Measurements from ENCODE around the gene PGAM2.

The PGAM2 gene

DNA sequence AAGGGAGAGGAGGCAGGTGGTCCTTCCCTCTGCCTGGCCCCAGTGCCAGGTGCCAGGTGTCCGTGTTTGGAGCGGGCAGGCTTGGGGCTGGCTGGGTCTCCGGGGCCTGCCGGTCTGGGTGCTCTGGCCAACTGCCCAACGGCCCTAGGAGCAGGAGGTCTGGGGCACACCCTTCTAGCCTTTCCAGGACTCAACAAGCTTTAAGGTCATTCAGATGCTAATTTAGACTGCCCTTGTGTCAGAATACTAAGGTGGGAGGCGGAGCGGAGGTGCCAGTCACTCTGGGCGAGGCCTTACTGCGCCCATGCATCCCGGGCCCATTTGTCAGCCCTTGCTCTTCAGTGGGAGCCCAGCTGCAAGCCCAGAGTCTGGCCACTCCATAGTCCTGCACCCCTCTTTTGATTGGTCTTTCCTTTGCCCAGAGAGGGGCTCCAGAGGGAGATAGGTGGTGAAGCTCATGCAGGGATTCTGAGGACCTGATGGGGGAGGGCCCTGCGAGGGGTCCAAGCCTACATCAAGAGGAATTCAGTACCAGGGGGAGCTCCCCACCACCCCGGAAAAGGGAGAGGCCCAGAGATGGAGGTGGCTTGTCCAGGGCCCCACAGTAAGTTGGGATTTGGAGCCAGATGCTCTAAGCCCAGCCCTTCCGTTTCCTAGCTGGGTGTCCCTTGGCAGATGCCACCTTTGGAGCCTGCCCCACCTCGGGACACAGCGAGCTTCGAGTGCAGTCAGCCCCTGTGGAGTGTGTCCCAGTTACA is 1.3 kb downstream of the PGAM2 start:
- DNase-seq, result no peak

GRCh38 chr7:44063547-44063893 is 1.8 kb downstream of the PGAM2 start:
- no peak for DNase-seq

DNA sequence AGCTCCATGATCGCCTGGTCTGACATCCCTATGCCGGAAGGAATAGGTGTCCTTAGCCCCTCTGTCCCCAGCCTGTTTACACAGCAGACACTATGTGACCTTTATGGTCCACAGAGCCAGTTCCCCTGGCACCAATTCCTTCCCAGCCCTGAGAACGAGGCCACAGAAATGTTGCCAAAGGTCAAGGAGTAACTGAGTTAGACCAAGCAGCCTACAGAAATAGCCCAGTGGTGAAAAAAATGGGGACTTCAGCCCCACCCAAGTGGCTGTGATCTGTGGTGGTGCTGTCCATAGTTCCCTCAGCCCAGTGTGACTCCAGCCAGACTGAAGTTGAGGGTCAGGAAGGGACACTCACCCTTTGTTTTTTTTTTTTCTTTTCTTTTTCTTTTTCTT is 2.5 kb downstream of the PGAM2 start:
- DNase-seq, result no peak

DNA sequence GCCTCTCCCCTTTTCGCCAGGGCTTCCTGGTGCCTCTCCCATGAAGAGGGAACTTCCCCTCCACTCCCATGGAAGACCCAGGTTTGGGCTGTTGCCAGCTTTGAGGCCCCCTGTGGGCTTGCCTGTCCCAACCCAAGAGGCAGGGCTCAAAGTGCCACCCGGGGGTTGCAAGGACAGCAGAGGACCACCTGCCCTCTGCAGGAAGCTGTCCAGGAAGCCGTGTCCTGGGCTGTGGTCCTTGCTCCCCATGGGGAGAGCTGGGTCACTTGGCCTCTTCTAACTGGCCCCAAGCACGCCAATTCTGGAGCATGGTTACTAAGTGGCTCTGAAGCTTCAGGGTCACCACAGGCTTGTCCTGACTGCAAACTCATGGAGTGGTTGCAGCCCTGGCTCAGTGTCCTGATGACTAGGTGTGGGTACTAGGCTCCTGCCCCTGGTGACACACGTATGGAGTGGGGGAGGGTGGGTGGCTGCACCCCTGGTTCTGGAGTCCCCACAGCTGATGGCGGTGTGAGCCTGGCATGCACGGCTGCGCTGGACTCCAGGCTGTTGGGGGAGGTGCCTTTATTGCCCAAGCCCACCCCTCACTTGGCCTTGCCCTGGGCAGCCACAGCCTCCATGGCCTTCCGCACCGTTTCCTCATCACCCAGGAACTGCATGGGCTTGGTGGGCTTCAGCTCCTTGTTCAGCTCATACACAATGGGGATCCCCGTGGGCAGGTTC is 3.0 kb downstream of the PGAM2 start:
- no peak for DNase-seq

DNA sequence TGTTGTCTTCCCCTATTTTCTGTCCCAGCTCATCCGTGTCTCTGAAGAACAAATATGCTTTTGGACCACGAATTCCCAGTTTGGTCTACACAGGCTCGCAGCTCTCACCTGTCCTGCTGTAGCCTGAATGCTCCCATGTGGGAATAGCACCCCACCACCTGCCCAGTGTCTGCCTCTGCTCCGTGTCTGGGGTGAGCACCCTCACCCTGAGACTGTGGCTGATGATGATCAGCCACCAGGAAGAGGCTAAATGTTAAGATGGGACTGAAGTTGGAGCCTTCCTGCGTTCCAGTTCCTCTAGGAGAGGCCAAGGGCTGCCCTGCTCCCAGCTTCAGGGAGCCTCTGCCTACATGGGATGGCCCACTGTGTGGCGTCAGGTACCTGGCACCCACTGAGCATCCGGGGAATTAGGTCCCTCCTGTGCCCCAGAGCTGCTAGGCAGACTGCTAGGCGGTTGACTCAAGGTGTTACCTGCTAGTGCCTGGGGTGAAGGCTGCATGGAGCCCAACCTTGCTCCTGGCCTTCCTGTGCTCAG is 3.7 kb downstream of the PGAM2 start:
- DNase-seq, result no peak

GRCh38 chr7:44060948-44061644 is 4.3 kb downstream of the PGAM2 start:
- DNase-seq, result no peak

DNA sequence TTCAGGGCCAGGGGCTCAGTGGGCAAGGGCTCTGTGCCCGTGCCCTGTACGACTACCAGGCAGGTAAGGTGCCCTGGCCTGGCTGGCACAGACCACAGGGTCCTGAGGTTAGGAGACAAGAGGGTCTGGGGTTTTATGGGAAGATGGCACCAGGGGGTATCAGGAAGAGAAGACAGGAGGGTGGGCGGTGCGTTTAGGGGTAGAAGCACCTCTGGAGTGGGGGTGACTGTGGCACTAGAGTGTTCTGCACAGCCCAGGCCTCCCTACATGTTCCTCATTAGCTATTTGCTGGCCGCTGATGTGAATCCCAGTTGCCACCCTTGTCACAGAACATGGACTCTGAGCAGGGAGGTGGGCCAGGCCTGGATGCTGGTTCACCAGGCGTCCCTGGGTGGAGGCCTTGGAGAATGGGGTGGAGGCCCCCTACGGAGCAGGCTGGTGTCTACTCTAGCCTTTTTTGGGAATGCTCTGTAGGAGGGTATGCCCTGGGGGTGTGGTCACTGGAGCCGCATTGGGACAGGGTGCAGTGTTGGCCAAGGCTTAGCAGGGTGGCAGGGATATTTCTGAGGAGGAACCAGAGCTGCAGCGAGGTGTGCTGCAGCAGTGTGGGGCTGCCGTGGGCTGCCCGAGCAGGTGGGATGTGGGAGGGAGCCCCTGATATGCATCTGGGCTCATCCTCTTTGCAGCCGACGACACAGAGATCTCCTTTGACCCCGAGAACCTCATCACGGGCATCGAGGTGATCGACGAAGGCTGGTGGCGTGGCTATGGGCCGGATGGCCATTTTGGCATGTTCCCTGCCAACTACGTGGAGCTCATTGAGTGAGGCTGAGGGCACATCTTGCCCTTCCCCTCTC is 5.0 kb downstream of the PGAM2 start:
- DNase-seq, result no peak

DNA sequence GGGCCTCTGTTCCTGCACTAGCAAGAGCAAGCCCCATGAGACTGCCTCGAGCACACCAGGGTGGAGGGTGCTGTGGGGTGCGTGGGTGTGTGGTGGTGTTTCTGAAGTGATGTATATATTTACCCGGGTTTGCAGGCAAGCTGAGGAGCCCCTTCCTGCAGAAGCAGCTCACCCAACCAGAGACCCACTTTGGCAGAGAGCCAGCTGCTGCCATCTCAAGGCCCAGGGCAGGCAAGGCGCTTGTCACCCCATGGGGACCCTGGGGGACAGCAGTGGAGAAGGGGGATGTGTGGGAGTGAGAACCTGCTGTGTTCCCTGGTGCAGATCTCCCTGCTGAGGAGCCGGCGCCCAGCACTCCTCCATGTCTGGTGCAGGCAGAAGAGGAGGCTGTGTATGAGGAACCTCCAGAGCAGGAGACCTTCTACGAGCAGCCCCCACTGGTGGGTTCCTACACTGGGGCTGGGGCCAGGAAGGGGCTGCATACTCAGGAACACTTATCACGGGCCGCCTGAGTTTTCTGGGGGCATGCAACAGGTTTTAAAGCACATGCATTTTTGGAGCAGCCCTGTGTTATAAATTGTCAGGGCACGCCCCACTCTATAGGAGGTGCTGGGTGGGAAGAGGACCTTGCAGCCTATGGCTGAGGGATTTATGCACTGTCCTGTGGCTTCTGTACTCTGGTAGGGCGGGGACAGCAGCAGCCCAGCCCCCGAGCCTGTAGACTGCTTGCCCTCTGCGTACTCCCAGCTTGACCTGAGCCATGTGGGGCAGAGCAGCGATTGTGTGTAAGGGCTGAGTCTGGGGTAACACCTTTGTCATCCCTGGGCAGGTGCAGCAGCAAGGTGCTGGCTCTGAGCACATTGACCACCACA is 5.9 kb downstream of the PGAM2 start:
- DNase-seq, result no peak

DNA sequence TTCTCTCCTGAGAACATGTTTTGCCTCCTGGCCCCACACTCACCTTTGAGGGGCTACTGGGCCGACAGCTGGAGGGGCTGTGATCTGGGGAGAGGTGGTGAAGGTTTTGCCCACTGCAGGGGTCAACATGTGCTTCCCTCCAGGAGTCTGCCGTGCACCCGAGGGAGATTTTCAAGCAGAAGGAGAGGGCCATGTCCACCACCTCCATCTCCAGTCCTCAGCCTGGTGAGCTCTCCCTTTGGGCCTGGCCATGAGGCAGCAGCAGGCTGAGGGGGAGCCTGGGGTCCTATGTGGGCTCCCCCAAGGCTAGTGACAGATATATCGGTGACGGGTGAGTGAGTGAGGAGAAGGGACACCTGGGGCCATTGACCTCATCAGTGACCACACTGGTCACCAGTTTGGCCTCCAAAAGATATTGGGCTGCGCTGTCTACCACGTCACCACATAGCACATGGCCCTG is 6.6 kb downstream of the PGAM2 start:
- no peak for DNase-seq

- DNase-seq, result no peak
Observed at GRCh38 chr7:44057849-44058758, 7.3 kb downstream of the PGAM2 start.

DNA sequence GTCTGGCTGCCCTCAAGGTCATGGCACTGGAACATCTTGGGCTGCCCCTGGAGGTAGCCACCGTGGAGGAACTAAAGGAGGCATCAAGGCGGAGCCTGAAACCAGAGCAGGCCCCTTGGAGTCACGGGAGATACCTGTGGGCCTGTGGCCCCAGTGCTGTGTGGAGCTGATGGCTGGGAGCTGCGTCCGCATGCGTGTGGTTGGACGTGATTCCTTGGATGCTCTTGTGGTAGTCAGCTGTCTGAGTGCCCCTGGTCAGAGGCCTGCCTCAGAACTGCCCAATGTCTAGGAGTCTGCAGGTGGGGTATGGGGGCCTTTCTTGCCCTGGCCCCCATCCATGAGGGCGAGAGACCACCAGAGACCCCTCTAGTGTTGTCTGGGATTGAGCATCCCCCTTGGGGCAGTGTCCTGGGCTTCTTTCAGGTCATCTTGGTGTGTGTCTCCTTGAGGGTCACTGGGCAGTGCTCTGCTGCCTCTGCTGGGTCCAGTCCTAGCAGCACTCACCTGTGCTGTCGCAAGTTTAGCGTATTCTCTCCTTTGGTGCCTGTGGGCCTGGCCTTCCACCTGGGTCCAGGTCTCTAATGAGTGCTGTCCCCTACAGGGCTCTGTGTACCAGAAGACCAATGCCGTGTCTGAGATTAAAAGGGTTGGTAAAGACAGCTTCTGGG is 8.1 kb downstream of the PGAM2 start:
- no peak for DNase-seq

GRCh38 chr7:44056681-44057080 is 8.7 kb downstream of the PGAM2 start:
- DNase-seq, result no peak

GRCh38 chr7:44052771-44053365 is 12.5 kb downstream of the PGAM2 start:
- no peak for DNase-seq

DNA sequence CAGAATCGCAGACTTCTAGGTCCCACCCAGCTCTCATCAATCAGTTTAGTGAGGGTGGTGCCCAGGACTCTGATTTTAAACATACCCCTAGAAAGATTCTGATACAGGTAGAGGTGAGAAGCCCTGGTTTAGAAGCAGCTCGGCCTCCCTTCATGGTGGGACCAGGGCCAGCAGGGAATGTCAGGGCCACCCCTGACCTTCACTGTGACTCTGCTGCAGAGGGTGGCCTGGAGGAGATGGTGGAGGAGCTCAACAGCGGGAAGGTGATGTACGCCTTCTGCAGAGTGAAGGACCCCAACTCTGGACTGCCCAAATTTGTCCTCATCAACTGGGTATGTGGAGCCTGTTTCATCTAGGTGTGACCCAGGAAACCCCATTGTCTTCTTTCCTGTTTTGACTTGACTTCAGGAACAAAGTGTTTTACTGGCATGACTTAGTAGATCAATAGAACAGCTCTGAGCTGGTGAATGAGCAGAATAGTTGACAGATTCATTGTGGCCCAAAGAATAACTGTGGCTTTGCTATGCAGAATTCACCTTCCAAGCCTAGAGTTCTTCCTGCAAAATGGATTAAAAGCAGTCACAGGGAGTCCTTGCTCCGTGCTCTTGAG is 13.7 kb downstream of the PGAM2 start:
- DNase-seq, result no peak

DNA sequence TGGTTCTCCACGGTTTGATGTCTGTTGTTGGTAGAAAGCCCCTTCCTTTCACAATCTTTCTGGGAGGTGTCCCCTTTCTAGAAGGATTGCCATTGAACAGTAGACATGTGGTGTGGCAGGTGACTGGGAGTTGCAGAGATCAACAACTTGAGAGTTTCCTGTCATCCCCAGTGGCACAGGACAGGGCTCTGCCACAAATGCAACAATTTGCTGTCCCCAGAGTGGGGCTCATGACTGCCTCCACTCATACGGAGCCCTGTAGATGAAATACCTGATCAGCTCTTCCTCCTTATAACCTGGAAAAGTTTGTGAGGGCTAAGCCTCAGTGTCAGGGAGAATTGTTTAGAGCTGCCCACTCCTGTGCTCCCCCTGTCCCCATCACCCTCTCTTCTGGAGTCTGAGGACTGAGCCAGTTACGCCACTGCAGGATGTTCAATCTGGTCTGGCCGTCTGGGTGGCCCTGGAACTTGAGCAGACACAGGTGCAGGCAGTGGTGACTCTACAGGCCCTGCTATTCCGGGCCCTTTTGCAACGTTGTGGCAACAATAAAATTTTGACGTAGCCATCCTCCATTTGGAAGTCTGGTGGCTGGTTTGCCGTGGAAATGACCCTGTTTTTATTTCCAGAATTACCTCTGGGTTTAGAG is 14.3 kb downstream of the PGAM2 start:
- no peak for DNase-seq

GRCh38 chr7:44050121-44050914 is 15.0 kb downstream of the PGAM2 start:
- DNase-seq, result no peak

GRCh38 chr7:44048031-44048795 is 17.2 kb downstream of the PGAM2 start:
- DNase-seq, result no peak
